GM18868 (cell line): Measurements from ENCODE around the gene NBAS.
A peak's percentile ranks its signal among the peaks of the same experiment; 100 is the strongest.
"Not testable (repeated sequence)": the region's sequence is repeated elsewhere in the genome, so short reads cannot be mapped to it uniquely, and the experiment has no call there.

Experiments
- ATAC-seq: cut with Tn5 transposase; IDR thresholded peaks from one replicate; pipeline ENCODE4 v1.9.1; 2021; ENCODE audit warnings: mild to moderate bottlenecking, moderate library complexity; ENCODE audit not compliant: unreplicated experiment

Gene NBAS

DNA sequence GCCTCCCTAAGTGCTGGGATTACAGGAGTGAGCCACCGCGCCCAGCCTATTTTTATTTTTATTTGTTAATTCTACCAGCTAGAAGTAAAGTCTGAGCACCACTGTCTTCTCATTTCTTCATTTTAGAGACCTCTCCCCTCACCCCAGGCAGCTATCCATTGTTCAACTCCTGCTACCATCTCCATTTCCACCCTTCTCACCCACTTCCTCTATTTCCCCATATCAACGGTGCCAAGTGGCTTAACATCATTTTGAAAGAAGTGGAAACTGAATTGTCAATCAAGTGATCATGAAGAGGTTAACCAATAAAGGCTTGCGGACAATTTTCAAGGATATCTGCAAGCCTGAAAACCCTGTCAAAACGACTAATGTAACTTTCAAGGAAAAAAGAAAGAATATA is 323.1 kb downstream of the NBAS start:
- no peak for ATAC-seq

DNA sequence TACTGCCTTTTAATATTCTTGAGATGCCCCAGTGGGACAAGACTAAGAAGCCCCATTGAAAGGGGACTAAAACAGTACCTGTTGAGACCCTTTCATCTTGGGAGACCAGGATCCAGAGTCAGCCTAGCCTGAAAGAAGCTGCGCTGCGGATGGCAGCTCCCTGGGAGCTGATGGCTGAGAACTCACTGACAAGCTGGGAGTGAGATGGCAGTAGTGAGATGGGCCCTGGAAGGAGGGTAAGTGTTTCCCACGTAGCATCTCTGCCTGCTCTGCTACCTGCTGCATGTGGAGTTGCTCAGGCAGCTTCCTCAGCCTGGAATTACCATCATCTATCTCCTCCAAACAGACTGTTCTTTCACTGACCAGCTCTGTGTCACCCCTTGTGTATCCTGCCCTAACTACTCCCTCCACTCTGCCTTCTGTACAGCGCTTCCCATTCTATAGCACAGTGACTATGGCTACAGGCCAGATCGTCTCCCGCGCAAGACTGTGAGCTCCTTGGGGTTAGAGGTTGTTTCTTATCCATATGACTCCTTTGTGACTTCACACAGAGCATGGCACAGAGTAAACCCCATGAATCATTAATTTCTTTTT is 330.4 kb downstream of the NBAS start:
- ATAC-seq: no peak

DNA sequence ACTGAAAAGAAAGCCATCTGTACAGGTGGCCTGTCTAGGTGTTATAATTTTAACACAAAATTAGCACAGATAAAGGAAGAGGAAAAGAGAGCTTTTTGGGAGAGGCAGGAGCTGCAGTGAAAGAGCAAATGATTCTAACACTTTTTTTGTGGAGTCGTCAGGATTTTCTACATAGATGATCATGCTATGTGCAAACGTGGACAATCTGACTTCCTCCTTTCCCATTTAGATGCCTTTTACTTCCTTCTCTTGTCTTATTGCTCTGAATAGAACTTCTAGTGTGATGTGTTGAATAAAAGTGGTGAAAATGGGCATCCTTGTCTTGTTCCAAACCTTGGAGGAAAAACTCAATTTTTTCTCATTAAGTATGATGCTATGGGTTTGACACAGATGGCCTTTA is 334.5 kb downstream of the NBAS start:
- ATAC-seq: no peak

DNA sequence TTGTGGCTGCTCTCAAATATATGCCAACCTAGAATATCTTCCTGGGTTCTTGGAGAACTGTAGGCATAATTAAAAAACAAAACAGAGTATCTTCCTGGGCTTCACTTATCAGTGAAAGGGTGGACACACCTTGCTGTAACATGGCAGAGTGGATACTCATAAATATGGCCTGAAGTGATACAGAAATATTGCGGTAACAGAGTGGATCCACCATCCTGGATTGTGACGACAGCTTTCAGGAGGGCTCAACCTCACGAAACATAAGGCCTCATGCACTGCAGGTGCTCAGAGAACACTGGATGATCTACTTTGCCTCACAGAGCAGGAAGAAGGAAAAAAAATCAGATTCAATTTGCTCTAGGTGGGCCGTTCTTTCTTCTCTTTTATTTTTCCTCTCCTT is 336.0 kb downstream of the NBAS start:
- no peak for ATAC-seq

DNA sequence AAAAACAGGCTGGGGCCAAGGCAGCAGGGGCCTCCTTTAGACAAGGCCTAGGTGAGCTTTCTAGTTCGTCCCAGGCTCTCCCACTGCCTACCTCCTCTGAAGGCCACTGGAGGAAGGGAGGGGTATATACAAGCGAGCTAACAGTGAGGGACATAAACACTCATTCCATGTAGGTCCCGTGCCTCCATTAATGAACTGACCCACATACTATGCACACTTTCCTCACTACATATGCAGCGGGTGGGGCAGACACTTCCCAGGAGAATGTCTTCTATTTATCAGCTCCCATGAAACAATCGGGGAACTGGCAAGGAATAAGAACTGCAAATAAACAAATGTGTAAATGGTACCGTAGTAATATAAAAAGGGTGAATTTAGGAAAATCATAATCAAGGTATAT is 336.5 kb downstream of the NBAS start:
- no peak for ATAC-seq

DNA sequence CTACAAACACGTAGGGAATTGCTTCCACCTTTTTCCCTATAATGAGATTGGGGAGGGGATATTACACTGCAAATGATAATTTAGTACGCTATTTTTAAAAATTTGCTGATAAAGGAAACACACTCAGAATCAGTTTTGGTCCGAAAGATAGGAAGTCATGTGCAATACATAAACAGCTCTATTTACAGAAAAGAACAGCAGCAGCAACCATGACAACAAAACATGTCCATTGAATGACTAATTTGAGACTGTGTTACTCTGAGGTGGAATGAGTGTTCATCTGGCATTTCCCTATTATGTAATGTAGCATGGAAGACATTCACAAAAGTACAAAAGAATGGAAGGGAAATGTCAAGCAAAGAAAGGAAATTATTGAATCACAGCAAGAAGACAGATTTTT is 337.2 kb downstream of the NBAS start:
- peak; percentile 76 for ATAC-seq

DNA sequence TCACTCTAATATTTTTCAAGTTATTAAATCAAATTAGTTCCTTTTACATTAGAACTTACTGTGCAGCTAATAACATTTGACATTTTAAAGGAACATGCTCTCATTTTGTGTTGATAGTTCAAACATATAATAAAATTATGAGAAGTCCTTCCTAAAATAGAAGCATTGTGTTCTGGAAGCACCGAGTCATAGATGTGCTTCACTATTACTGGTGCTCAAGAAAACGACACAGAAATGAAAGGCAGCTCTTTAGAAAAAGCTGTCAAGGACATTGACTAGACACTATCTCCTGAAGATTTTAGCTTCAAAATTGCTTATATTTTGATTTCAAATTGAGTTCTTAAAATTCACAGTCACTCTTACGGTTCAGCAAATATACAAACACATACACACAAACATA is 338.3 kb downstream of the NBAS start:
- ATAC-seq: no peak

DNA sequence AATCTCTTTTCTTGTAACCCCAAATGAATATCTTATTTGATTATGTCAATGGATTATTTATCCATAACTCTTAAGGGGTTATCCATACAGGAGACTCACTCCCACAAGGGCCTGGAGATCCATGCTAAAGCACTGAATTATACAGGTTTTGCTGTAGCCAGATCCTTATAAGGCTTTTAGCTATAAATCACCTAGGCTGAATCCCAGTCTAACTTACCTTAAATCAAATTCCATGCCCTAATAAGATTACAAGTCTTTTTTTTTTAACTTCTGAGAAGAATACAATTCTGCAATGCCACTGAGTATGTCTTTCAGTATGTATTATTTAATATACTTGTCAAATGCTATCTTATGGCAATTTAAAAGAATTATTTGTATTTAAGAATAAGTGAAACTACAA is 340.5 kb downstream of the NBAS start:
- ATAC-seq: no peak

DNA sequence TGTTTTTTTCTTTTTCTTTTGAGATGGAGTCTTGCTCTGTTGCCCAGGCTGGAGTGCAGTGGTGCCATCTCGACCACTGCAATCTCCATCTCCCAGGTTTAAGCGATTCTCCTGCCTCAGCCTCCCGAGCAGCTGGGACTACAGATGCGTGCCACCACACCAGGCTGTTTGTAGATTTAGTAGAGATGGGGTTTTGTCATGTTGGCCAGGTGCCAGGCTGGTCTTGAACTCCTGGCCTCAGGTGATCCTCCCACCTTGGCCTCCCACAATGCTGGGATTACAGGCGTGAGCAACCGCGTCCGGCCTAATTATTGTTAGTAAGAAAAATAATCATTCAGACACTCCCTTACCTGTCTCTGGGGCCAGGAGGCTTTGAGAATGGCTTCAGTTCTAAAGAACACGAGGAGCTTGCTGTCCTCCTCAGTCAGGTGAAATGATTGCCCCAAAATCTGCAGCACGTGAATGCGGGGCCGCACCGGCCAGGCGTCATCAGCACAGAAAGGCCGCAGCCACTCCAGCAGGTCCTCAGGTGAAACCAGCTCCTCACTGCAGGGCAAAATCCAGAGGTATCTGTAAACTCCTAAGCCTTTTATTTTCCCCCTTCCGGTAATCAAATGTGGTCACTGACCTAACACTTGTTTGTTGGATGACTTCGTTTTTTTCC is 342.6 kb downstream of the NBAS start:
- no peak for ATAC-seq

DNA sequence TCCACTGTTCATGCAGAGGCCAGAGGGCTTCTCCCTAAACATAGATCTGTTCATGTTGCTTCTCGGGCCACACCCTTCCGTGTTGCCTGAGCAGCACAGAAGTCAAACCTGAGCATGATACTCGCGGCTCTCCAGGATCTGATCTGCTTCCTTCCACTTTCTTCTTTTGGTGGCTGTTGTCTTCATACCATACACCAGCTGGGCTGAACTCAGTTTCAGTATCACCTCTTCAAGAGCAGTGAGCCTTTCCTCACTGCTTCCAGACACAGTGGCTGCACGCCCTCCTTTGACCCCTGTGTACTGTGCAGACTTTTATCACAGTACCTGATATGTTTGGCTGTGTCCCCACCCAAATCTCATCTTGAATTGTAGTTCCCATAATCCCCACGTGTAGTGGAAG is 348.9 kb downstream of the NBAS start:
- no peak for ATAC-seq

DNA sequence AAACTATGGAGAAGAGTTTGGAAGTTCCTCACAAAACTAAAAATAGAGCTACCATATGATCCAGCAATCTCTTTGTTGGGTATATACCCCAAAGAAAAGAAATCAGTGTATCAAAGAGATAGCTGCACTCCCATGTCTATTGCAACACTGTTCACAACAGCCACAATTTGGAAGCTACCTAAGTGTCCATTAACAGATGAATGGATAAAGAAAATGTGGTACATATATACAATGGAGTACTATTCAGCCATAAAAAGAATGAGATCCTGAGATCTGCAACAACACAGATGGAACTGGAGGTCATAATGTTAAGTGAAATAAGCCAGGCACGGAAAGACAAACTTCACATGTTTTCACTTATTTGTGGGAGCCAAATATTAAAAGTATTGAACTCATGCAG is 350.6 kb downstream of the NBAS start:
- not testable (repeated sequence) for ATAC-seq

DNA sequence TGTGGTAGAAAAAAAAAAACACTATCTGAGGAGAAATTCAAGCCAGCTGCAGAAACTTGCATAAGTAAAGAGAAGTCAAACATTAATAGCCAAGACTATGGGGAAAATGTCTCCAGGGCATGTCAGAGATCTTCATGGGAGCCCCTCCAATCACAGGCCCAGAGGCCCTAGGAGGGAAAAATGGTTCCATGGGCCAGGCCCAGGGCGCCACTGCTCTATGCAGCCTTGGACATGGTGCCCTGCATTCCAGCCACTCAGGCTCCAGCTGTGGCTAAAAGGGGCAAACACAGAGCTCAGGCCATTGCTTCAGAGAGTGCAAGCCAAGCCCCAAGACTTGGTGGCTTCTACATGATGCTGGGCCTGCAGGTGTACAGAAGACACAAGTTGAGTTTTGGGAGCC is 354.7 kb downstream of the NBAS start:
- no peak for ATAC-seq

DNA sequence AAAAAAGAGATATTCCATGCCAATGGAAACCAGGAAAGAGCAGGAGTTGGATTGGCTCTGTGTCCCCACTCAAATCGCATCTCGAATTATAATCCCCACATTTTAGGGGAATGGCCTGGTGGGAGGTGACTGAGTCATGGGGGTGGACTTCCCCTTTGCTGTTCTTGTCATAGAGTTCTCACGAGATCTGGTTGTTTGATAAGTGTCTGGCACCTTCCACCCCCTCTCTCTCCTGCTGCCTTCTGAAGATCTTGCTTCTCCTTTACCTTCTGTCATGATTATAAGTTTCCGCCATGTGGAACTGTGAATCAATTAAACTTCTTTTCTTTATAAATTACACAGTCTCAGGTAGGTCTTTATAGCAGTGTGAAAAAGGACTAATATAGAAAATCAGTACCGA is 355.6 kb downstream of the NBAS start:
- ATAC-seq: no peak

DNA sequence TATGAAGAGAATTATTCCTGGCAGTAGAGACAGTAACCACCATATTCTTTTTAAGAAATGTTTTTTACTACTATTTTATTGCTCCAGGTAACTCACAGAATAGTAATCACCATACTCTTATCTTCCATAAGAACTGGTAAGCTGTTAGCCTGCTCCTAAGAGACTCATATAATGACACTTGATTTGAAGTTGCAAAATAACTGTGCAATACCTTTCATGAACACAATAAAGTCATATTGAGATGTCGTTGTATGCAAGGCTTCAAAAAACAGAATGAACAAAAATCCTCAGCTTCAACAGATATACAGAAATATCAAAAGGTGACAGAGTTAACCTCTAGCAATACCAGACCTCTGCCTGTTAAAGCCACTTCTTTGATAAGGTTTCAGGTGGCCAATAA is 360.1 kb downstream of the NBAS start:
- no peak for ATAC-seq

DNA sequence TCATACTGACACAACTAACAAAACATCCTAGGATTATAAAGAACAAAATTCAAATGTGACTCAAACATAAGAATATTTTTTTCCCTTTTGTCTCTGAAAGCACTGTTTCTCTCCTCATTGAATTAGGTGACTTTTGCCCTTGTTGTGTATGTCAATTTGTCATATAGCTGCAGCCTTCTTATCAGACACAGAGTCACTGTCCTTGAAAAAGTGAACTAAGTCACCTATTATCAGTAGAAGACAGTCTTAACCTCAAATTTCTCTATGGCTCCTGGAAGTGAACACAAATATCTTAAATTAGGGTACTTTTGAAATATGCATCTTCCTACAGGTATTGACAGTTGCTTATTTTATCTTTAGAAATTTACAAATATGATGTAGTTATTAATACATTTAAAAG is 360.6 kb downstream of the NBAS start:
- ATAC-seq: no peak

DNA sequence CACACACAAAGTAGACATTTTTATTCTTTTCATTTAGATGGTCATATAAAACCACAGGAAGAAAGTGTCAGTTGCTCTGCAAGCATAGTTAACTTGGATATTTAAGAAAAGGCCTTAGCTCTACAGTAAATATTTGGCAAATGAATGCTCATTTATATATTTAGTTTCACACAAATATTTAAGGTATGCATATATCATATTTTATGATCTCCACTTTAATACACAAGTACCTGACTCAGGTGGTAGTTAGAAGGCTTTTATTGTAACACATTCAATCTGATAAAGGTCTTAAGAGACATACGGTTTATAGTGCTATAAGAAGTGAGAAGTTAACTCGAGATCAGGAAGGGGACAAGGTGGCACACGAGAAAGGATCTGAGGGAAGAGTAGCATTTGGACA is 363.1 kb downstream of the NBAS start:
- no peak for ATAC-seq

DNA sequence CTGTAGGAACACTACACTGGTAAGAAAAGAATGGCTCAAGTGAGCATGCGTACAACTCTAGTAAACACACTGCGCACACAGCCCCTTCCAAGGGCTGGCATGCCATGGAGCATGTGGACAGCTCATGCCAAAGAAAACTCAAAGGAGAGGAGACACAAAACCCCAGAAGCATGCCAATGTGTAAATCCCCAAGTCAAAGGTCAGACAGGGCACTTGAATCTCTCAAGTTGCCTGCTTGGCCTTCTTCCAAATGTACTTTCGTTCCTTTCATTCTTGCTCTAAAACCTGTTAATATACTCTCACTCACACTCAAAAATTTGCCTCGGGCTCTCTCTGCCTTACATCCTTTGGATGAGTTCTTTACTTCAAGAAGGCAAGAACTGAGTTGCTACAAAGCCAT is 365.3 kb downstream of the NBAS start:
- ATAC-seq: no peak

DNA sequence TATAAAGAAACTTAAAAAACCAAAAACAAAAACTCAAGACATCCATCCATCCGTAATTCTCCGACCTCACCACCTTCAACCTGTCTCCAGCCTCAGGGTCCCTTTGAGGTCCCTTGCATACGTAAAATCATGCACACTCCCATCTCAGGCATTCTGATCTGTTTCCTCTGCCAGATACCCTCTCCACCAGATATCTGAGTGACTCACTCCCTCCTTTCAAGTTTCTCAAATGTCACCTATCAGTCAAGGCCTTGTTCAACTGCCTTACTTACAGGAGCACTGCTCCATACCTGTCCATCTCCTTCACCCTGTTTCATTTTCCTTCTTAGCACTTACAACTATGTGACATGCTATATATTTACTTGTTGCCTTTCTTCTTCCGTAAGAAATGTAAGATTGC is 369.3 kb downstream of the NBAS start:
- ATAC-seq: no peak

DNA sequence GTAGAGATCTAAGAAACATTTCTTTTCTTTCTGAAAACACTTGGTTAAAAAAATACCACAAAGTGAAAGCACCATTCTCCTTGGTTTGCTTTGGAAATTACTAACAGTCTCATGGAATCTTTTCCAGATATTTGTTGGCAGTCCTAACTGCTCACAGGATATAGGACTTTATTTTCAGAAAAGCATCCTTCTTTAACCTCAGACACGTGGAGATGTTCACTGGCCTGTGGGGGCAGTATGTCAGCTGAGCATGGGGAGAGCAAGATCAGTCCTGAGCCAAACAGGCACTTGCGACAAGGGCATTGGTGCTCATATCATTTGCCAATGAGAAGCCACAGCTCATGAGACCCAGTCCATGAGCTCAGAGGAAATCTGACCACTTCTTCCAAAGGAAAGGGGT is 371.9 kb downstream of the NBAS start:
- no peak for ATAC-seq

DNA sequence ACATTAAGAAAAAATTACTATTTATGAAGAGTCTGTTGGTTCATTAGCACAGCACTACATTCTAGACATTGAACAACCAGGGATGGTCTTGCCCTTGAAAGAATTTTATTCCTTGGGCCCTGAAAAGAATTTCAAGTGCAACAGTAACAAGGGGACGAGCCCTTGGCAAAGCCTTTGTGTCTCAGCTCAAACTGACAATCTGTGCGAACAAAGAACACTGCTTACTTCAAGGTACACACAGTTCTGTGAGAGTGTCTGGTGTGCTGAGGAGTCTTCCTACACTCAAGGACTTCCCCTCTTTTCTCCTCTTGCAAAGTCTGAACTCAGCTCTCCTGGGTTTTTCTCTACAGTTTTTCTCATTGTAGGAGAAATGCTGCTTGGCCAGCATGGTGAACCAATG is 373.4 kb downstream of the NBAS start:
- ATAC-seq: no peak

DNA sequence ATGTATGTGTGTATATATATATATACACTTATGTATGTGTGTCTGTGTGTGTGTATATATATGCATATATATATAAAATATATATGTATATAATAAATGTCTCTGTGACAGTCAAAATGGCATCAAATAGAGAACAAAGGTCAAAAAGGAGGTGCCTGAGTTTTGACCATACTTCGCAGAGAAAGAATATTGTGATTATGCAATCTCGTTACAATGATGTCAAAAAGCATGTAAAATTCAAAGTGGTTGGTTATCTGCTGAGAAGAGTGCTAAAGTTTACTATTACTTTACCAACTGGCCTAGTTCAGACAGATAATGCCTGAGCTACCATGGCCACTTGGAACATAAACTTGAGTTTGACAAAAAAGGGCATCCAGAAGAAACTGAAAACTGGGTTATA is 375.0 kb downstream of the NBAS start:
- no peak for ATAC-seq

DNA sequence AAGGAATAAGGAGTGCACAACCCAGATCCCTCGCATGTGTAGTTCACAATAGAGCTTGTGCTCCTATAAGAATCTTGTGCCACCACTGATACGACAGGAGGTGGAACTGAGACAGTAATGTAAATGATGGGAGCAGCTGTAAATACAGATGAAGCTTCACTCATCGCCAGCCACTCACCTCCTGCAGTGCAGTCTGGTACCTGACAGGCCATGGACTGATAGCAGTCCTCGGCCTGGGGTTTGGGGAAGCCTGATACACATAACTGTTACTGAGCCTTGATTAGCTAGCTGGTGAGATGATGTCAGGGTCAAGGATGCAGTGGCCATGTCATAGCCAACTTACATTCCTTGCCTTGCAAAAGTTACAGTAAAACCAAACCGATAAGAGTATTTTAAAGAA is 376.6 kb downstream of the NBAS start:
- ATAC-seq: no peak

DNA sequence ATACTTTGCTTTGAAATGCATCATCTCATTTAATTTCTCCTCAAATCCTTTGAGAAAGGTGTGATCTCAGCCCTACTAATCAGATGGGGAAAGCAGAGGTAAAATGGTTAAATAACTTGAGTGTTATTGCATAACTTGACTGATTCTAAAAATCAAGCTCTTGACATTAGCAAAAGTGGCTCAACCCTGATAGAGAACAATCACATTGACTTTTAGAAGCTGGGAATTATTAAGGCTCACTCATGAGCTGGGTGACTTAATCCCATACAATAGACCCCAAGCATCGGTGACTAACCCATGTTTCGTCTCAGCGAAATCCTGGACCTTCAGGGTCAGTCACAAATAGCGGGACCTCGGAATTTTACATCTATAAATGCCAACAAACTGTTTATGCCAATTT is 378.9 kb downstream of the NBAS start:
- ATAC-seq: no peak
